HCT116 (cell line): ENCODE data around the gene ZNF787.

ENCODE experiments used
- CTCF ChIP-seq, 3 experiments: fragments of 200-600 bp in 1 of 3; sonication (generic) in 1 of 3; IDR thresholded peaks in 2 of 3; conservative IDR thresholded peaks in 1 of 3; 2 replicates each; pipeline ENCODE4 v1.5.1; 2012 to 2017; ENCODE audit warnings: low read depth in 2 of 3, low read length in 2 of 3, antibody characterized with exemption in 1 of 3, borderline replicate concordance in 1 of 3, control low read depth in 1 of 3, mild to moderate bottlenecking in 1 of 3, mixed read lengths in 1 of 3, mixed run types in 1 of 3, moderate library complexity in 1 of 3; ENCODE audit not compliant: insufficient read depth in 1 of 3
- EZH2 ChIP-seq: fragments of 200-600 bp; sonication (generic); IDR thresholded peaks from 2 replicates; pipeline ENCODE4 v1.6.1; 2017; ENCODE audit warnings: antibody characterized with exemption, mixed run types
- EZH2phosphoT487 ChIP-seq: fragments of 200-600 bp; IDR thresholded peaks from 2 replicates; pipeline ENCODE4 v1.6.1; 2018; ENCODE audit warnings: antibody characterized with exemption, borderline replicate concordance
- MAX ChIP-seq: IDR thresholded peaks from 2 replicates; pipeline ENCODE4 v1.6.1; 2012
- POLR2A ChIP-seq: IDR thresholded peaks from 2 replicates; pipeline ENCODE4 v1.7.0; 2011; ENCODE audit warnings: borderline replicate concordance; ENCODE audit not compliant: insufficient read depth, insufficient read length; ENCODE audit errors: extremely low read depth
- ZNF274 ChIP-seq: fragments of 200-500 bp; sonication (Bioruptor generic); IDR thresholded peaks from 2 replicates; pipeline ENCODE4 v1.6.1; 2014; ENCODE audit warnings: mild to moderate bottlenecking, low read depth, low read length, inconsistent platforms

- TF ChIP-seq CTCF (IDR thresholded peaks at IDR 0.05 in 2 of 3, conservative IDR thresholded peaks at IDR 0.05 in 1 of 3; ENCODE audit: borderline replicate concordance in 1 of 3, insufficient read depth in 1 of 3, low read depth in 2 of 3, low read length in 2 of 3) (no peak), EZH2phosphoT487 (no peak), MAX (no peak), EZH2 (no peak), ZNF274 (no peak), POLR2A (no peak)
Measured at GRCh38 chr19:56097306-56097705, 23.8 kb downstream of the ZNF787 start.
